Measurements from ENCODE around the gene SEC61B.
"Not testable (repeated sequence)": the region's sequence is repeated elsewhere in the genome, so short reads cannot be mapped to it uniquely, and the experiment has no call there.

SEC61B gene

GRCh38 chr9:99196484-99196883 lies 25.6 kb upstream of the SEC61B start:
- H3K4me1 ChIP-seq (ENCODE audit: control insufficient read depth in 1 of 2, insufficient read depth in 2 of 2, low read length in 2 of 2); H3K27ac ChIP-seq (ENCODE audit: low read length); H3K36me3 ChIP-seq (ENCODE audit: control insufficient read depth in 1 of 2, insufficient read depth in 2 of 2, low read length in 2 of 2); H3K4me3 ChIP-seq (ENCODE audit: low read depth in 1 of 2, low read length in 2 of 2); H3K27me3 ChIP-seq (ENCODE audit: low read depth, low read length); H3K9me3 ChIP-seq (ENCODE audit: control insufficient read depth in 1 of 2, low read length in 2 of 2): not testable (repeated sequence)

- Histone ChIP-seq H3K27ac (ENCODE audit: low read length) (no peak overlapping the region), H3K27me3 (ENCODE audit: low read depth, low read length) (no peaks in the 10 kb centered on the region), H3K36me3 (ENCODE audit: control insufficient read depth in 1 of 2, insufficient read depth in 2 of 2, low read length in 2 of 2) (no peaks in the 10 kb centered on the region), H3K9me3 (ENCODE audit: control insufficient read depth in 1 of 2, low read length in 2 of 2) (no peaks in the 10 kb centered on the region), H3K4me3 (ENCODE audit: low read depth in 1 of 2, low read length in 2 of 2) (no peak overlapping the region), H3K4me1 (ENCODE audit: control insufficient read depth in 1 of 2, insufficient read depth in 2 of 2, low read length in 2 of 2) (no peaks in the 10 kb centered on the region)
Observed at GRCh38 chr9:99197124-99197630, 24.9 kb upstream of the SEC61B start.

- Histone ChIP-seq H3K4me3 (ENCODE audit: low read depth in 1 of 2, low read length in 2 of 2) (no peak overlapping the region), H3K36me3 (ENCODE audit: control insufficient read depth in 1 of 2, insufficient read depth in 2 of 2, low read length in 2 of 2) (no peaks in the 10 kb centered on the region), H3K9me3 (ENCODE audit: control insufficient read depth in 1 of 2, low read length in 2 of 2) (no peaks in the 10 kb centered on the region), H3K27me3 (ENCODE audit: low read depth, low read length) (no peaks in the 10 kb centered on the region), H3K27ac (ENCODE audit: low read length) (no peak overlapping the region), H3K4me1 (ENCODE audit: control insufficient read depth in 1 of 2, insufficient read depth in 2 of 2, low read length in 2 of 2) (no peaks in the 10 kb centered on the region)
Observed at GRCh38 chr9:99197987-99198386, 24.1 kb upstream of the SEC61B start.

DNA sequence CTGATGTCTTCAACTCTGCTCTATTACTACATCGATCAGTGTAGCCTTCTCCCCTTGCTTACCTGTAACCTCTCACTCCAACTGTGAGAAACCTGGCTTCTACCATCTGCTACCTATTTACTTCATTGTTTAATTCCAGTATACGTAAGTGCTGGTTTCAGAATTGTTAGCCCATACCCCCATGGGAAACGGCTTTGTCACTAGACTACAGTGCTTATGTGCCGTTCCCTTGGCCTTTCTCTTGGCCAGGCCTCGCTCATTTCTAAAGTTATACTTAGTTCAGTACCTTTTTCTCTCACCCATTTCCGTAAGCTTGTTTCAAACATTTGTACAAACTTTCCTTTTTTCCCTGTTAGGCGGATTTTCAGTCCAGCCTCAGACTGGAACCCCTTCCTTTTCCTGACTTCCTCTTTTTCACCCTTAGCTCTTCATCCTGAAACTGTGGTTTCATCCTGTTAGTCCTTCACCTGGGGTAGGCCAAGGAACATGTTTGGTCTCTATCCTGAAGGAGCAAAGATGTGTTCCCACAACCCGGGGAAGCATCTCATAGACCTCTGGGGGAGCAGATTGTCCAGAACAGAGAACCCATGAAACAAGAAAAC lies 22.0 kb upstream of the SEC61B start:
- H3K27ac ChIP-seq (ENCODE audit: low read length), result no peak overlapping the region
- no peaks in the 10 kb centered on the region for H3K27me3 ChIP-seq (ENCODE audit: low read depth, low read length)
- H3K4me3 ChIP-seq (ENCODE audit: low read depth in 1 of 2, low read length in 2 of 2), result no peak overlapping the region
- no peaks in the 10 kb centered on the region for H3K9me3 ChIP-seq (ENCODE audit: control insufficient read depth in 1 of 2, low read length in 2 of 2)
- H3K36me3 ChIP-seq (ENCODE audit: control insufficient read depth in 1 of 2, insufficient read depth in 2 of 2, low read length in 2 of 2), result no peaks in the 10 kb centered on the region
- no peaks in the 10 kb centered on the region for H3K4me1 ChIP-seq (ENCODE audit: control insufficient read depth in 1 of 2, insufficient read depth in 2 of 2, low read length in 2 of 2)

DNA sequence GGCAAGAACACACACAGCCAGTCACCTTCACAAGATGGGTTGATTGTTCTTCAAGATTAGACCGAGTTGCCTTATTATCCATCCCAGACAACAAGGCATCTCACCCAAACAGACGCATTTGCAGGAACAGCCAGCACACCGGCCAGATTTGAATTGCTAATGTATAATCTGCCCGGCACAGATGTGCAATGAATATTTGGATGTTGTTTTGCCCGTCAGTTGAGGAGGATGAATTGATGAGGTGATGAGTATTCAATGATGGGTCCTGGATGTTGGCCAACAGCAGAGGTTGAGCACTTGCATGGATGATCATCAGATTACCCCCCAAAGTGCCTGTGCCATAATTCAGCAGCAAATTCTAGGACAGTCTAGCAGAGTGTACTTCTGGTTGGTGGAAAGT lies 20.5 kb upstream of the SEC61B start:
- H3K9me3 ChIP-seq (ENCODE audit: control insufficient read depth in 1 of 2, low read length in 2 of 2), result no peaks in the 10 kb centered on the region
- no peak overlapping the region for H3K4me3 ChIP-seq (ENCODE audit: low read depth in 1 of 2, low read length in 2 of 2)
- H3K27ac ChIP-seq (ENCODE audit: low read length), result no peak overlapping the region
- H3K4me1 ChIP-seq (ENCODE audit: control insufficient read depth in 1 of 2, insufficient read depth in 2 of 2, low read length in 2 of 2), result no peaks in the 10 kb centered on the region
- H3K36me3 ChIP-seq (ENCODE audit: control insufficient read depth in 1 of 2, insufficient read depth in 2 of 2, low read length in 2 of 2), result no peaks in the 10 kb centered on the region
- no peaks in the 10 kb centered on the region for H3K27me3 ChIP-seq (ENCODE audit: low read depth, low read length)

DNA sequence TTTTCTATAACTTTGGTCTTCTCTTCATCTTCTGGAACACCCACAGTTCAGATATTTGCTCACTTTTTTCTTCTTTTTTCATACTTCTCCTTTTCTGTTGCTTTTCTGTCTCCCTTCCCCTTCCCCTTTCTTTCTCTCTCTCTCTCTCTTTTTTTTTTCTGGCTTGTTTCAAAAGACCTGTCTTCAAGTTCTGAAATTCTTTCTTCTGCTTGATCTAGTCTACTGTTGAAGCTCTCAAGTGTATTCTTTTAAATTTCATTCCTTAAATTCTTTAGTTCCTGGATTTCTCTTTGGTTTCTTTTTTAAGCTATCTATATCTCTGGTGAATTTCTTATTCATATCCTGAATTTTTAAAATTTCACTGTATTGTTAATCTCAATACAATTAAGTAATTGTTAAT lies 11.5 kb upstream of the SEC61B start:
- no peaks in the 10 kb centered on the region for H3K9me3 ChIP-seq (ENCODE audit: control insufficient read depth in 1 of 2, low read length in 2 of 2)
- H3K27ac ChIP-seq (ENCODE audit: low read length), result no peak overlapping the region
- peaks cover 0 to 6% of the 10 kb centered on the region in 2 donors for H3K36me3 ChIP-seq (ENCODE audit: control insufficient read depth in 1 of 2, insufficient read depth in 2 of 2, low read length in 2 of 2)
- H3K27me3 ChIP-seq (ENCODE audit: low read depth, low read length), result no peaks in the 10 kb centered on the region
- H3K4me3 ChIP-seq (ENCODE audit: low read depth in 1 of 2, low read length in 2 of 2), result no peak overlapping the region
- H3K4me1 ChIP-seq (ENCODE audit: control insufficient read depth in 1 of 2, insufficient read depth in 2 of 2, low read length in 2 of 2), result no peaks in the 10 kb centered on the region

DNA sequence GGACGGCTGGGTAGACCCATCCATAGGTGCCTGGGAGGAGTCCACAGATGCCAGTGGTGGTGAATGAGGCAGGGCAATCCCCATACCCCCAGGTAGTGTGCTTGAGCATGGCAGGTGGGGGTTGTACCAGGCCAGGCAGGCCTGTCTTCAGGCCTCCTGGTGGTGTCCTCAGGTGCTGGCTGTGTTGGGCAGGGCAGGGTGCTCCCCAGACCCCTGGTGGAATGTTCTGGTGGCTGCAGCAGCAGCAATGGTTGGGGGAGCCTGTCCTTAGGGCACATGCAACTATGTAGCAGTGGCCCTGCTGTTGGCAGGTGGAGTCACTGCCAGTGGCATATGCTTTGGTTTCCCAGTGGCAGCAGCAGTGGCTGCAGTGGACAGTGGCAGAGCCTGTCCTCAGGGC lies 10.3 kb upstream of the SEC61B start:
- peaks cover 0 to 14% of the 10 kb centered on the region in 2 donors for H3K36me3 ChIP-seq (ENCODE audit: control insufficient read depth in 1 of 2, insufficient read depth in 2 of 2, low read length in 2 of 2)
- no peaks in the 10 kb centered on the region for H3K27me3 ChIP-seq (ENCODE audit: low read depth, low read length)
- H3K9me3 ChIP-seq (ENCODE audit: control insufficient read depth in 1 of 2, low read length in 2 of 2), result no peaks in the 10 kb centered on the region
- H3K4me3 ChIP-seq (ENCODE audit: low read depth in 1 of 2, low read length in 2 of 2), result no peak overlapping the region
- no peaks in the 10 kb centered on the region for H3K4me1 ChIP-seq (ENCODE audit: control insufficient read depth in 1 of 2, insufficient read depth in 2 of 2, low read length in 2 of 2)
- H3K27ac ChIP-seq (ENCODE audit: low read length), result no peak overlapping the region

DNA sequence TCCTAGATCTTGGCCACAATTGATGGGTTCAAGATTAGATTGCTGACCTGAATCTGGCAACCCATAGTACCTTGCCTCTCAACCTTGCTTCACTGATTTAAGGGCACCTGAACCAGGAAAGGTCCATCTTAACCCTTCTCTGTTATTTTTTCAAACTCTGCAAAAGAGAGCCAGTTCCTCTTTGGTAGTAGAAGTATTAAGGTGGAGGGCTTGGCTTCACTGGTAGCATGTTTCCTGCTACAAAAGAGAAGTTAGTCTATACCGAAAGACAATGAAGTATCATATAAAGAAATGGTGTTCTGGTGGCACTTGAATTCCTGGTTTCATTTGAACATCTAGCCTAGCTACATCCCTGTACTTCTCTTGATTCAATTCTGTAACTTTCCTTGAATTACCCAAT lies 8.9 kb upstream of the SEC61B start:
- Histone ChIP-seq H3K4me3 (ENCODE audit: low read depth in 1 of 2, low read length in 2 of 2) (no peak overlapping the region), H3K4me1 (ENCODE audit: control insufficient read depth in 1 of 2, insufficient read depth in 2 of 2, low read length in 2 of 2) (no peaks in the 10 kb centered on the region), H3K27ac (ENCODE audit: low read length) (no peak overlapping the region), H3K27me3 (ENCODE audit: low read depth, low read length) (no peaks in the 10 kb centered on the region), H3K9me3 (ENCODE audit: control insufficient read depth in 1 of 2, low read length in 2 of 2) (no peaks in the 10 kb centered on the region), H3K36me3 (ENCODE audit: control insufficient read depth in 1 of 2, insufficient read depth in 2 of 2, low read length in 2 of 2) (peaks cover 8 to 19% of the 10 kb centered on the region in 2 donors)

DNA sequence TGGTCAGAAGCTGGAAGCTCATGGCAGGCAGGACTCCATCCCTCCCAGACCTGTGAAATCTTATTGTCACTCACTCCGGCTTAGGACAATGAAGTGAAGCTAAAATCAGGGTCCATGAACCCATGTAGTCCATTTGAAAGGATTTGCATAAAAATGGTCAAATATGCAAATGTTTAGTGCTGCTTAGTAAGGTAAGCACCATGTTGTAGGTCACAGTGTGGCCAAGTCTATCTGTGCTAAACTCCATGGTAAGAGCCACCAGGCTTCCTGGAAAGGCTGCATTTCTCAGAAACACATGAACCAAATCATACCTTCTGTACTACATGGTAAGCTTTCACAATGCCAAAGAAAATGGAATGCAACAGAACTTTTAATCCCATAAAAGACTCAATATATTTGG lies 6.0 kb upstream of the SEC61B start:
- H3K27me3 ChIP-seq (ENCODE audit: low read depth, low read length), result no peaks in the 10 kb centered on the region
- H3K4me3 ChIP-seq (ENCODE audit: low read depth in 1 of 2, low read length in 2 of 2), result no peak overlapping the region
- peaks cover 0 to 23% of the 10 kb centered on the region in 2 donors for H3K4me1 ChIP-seq (ENCODE audit: control insufficient read depth in 1 of 2, insufficient read depth in 2 of 2, low read length in 2 of 2)
- no peaks in the 10 kb centered on the region for H3K9me3 ChIP-seq (ENCODE audit: control insufficient read depth in 1 of 2, low read length in 2 of 2)
- H3K27ac ChIP-seq (ENCODE audit: low read length), result no peak overlapping the region
- H3K36me3 ChIP-seq (ENCODE audit: control insufficient read depth in 1 of 2, insufficient read depth in 2 of 2, low read length in 2 of 2), result peaks cover 9 to 23% of the 10 kb centered on the region in 2 donors

- H3K27ac ChIP-seq (ENCODE audit: low read length), result no peak overlapping the region
- no peak overlapping the region for H3K4me3 ChIP-seq (ENCODE audit: low read depth in 1 of 2, low read length in 2 of 2)
- peaks cover 9 to 44% of the 10 kb centered on the region in 2 donors for H3K4me1 ChIP-seq (ENCODE audit: control insufficient read depth in 1 of 2, insufficient read depth in 2 of 2, low read length in 2 of 2)
- no peaks in the 10 kb centered on the region for H3K27me3 ChIP-seq (ENCODE audit: low read depth, low read length)
- peaks cover 19 to 27% of the 10 kb centered on the region in 2 donors for H3K36me3 ChIP-seq (ENCODE audit: control insufficient read depth in 1 of 2, insufficient read depth in 2 of 2, low read length in 2 of 2)
- no peaks in the 10 kb centered on the region for H3K9me3 ChIP-seq (ENCODE audit: control insufficient read depth in 1 of 2, low read length in 2 of 2)
Observed at GRCh38 chr9:99220011-99220410, 2.1 kb upstream of the SEC61B start.

DNA sequence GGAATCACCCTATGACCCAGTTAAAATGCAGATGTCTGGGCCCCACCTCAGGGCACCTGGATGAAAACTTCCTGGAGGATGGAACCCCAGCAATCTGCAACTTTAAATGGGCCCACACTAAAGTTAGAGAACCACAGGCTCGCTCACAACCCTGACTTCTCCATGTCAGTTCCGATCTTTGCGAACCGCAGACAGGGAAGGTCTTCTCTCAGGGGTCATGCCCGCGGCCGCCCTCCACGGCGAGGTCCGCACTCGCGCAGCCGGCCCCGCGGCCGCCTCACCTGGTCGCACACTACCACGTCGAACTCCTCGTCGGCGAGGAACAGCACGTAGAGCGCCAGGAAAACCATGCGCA lies 839 bp upstream of the SEC61B start:
- no peaks in the 10 kb centered on the region for H3K9me3 ChIP-seq (ENCODE audit: control insufficient read depth in 1 of 2, low read length in 2 of 2)
- peaks cover 19 to 25% of the 10 kb centered on the region in 2 donors for H3K36me3 ChIP-seq (ENCODE audit: control insufficient read depth in 1 of 2, insufficient read depth in 2 of 2, low read length in 2 of 2)
- peak overlapping the region; percentile 89 for H3K27ac ChIP-seq (ENCODE audit: low read length)
- H3K27me3 ChIP-seq (ENCODE audit: low read depth, low read length), result no peaks in the 10 kb centered on the region
- peaks cover 9 to 55% of the 10 kb centered on the region in 2 donors for H3K4me1 ChIP-seq (ENCODE audit: control insufficient read depth in 1 of 2, insufficient read depth in 2 of 2, low read length in 2 of 2)
- H3K4me3 ChIP-seq (ENCODE audit: low read depth in 1 of 2, low read length in 2 of 2), result peak overlapping the region; percentile 79 to 95
